Measurements from ENCODE around the gene LAMA3. TPM values are rescaled to one million over a fixed set of nuclear protein-coding genes. Genes with fewer than 3 reads are reported as not detected.

Gene LAMA3
- total RNA-seq, 4 donors from 2014 or later, result 46.5 to 75.4 (median 57.4) TPM

DNA sequence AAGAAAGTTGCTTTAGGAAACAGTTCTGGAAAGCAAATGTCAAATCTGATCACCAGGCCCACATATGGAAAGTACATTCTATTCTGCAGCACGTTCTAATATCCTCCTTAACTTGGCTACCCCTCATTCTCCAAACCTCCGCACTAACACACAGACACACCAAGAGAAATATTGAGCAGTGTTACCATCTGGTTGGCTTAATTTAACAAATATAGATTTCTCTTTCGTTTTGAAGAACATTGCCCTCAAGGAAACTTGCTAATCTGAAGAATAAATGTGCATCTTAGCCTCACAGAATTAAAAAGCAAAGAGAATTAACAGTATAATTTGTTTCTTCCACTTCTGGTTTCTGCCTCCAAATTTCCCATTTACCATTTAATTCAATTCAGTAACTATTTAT is 252.5 kb downstream of the LAMA3 start:
- intact Hi-C loops (cut with DNase I; ENCODE audit: low total_unique reads), result no loop called here
- H3K27me3 ChIP-seq, result no peaks in the 10 kb centered on the region
- no peak for DNase-seq
- no peaks in the 10 kb centered on the region for H3K4me1 ChIP-seq
- H3K4me3 ChIP-seq, result no peak overlapping the region
- no peak overlapping the region for H3K27ac ChIP-seq
- no peaks in the 10 kb centered on the region for H3K36me3 ChIP-seq
- no peaks in the 10 kb centered on the region for H3K9me3 ChIP-seq
- TF ChIP-seq POLR2A (IDR thresholded peaks at IDR 0.05) (no peak), CTCF (IDR thresholded peaks at IDR 0.05) (no peak)

DNA sequence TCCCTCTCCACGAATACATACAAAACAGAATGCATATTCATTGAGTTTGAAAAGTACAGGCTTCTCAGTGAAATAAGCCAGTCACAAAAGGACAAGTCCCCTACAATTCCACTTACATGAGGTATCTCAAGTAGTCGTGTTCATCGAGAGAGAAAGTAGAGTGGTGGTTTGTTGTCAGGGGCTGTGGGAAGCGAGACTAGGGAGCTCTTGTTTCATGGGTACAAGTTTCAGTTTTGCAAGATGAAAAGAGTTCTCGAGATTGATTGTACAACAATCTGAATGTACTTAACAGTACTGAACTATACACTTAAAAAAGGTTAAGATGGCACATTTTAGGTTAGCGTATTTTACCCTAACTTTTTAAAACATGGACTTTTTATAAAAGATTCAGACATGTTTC is 253.9 kb downstream of the LAMA3 start:
- Histone ChIP-seq H3K4me3 (no peak overlapping the region), H3K4me1 (no peaks in the 10 kb centered on the region), H3K36me3 (no peaks in the 10 kb centered on the region), H3K27me3 (no peaks in the 10 kb centered on the region), H3K9me3 (no peaks in the 10 kb centered on the region), H3K27ac (no peak overlapping the region)
- TF ChIP-seq POLR2A (IDR thresholded peaks at IDR 0.05) (no peak), CTCF (IDR thresholded peaks at IDR 0.05) (no peak)
- no peak for DNase-seq
- intact Hi-C loops (cut with DNase I; ENCODE audit: low total_unique reads), result no loop called here

GRCh38 chr18:23943903-23944624 is 254.8 kb downstream of the LAMA3 start:
- H3K27ac ChIP-seq, result no peak overlapping the region
- H3K27me3 ChIP-seq, result no peaks in the 10 kb centered on the region
- no peak for DNase-seq
- TF ChIP-seq CTCF (IDR thresholded peaks at IDR 0.05) (no peak), POLR2A (IDR thresholded peaks at IDR 0.05) (no peak)
- H3K36me3 ChIP-seq, result no peaks in the 10 kb centered on the region
- no peaks in the 10 kb centered on the region for H3K9me3 ChIP-seq
- H3K4me1 ChIP-seq, result no peaks in the 10 kb centered on the region
- H3K4me3 ChIP-seq, result no peak overlapping the region
- intact Hi-C loops (cut with DNase I; ENCODE audit: low total_unique reads), result no loop called here

GRCh38 chr18:23945416-23946079 is 256.3 kb downstream of the LAMA3 start:
- no peak for DNase-seq
- no peak overlapping the region for H3K27ac ChIP-seq

More at GRCh38 chr18:23945416-23946079, 256.3 kb downstream of the LAMA3 start:
- intact Hi-C loops (cut with DNase I; ENCODE audit: low total_unique reads), result no loop called here
- Histone ChIP-seq H3K27me3 (no peaks in the 10 kb centered on the region), H3K4me1 (no peaks in the 10 kb centered on the region), H3K4me3 (no peak overlapping the region), H3K9me3 (no peaks in the 10 kb centered on the region), H3K36me3 (no peaks in the 10 kb centered on the region)
- no peak for TF ChIP-seq POLR2A (IDR thresholded peaks at IDR 0.05)
- TF ChIP-seq CTCF (IDR thresholded peaks at IDR 0.05), result no peak
